ENCODE results near the gene ARHGAP15. TPM values are rescaled to one million over a fixed set of nuclear protein-coding genes. Genes with fewer than 3 reads are reported as not detected.

The ARHGAP15 gene
- total RNA-seq, 2 experiments from 2014 or later = 141 TPM

- DNase-seq (no peak), ATAC-seq (ENCODE audit: low read depth) (no peak)
- Mint-ChIP-seq H3K9me3 (no peaks in the 10 kb centered on the region), H3K4me3 (no peak overlapping the region), H3K27ac (no peak overlapping the region), H3K27me3 (no peaks in the 10 kb centered on the region), H3K4me1 (peaks cover 24% of the 10 kb centered on the region), H3K36me3 (peaks cover 12% of the 10 kb centered on the region)
- POLR2A ChIA-PET = interaction anchor here (3.1 kb wide), 1 partner anchor 135 kb away, joined by 8 read pairs; no protein-coding TSS in a partner anchor
Measured at GRCh38 chr2:143124445-143124844, 4.8 kb upstream of the ARHGAP15 start.

- no peak for DNase-seq
- Mint-ChIP-seq H3K27me3 (no peaks in the 10 kb centered on the region), H3K9me3 (no peaks in the 10 kb centered on the region), H3K27ac (peak overlapping the region; percentile 64), H3K36me3 (peaks cover 1% of the 10 kb centered on the region), H3K4me1 (peaks cover 21% of the 10 kb centered on the region), H3K4me3 (peak overlapping the region; percentile 56)
- POLR2A ChIA-PET = interaction anchor here (3.1 kb wide), 1 partner anchor 133 kb away, joined by 8 read pairs; no protein-coding TSS in a partner anchor
- no peak for ATAC-seq (ENCODE audit: low read depth)
Measured at GRCh38 chr2:143125717-143126116, 3.5 kb upstream of the ARHGAP15 start.

GRCh38 chr2:143132355-143132754 is 3.1 kb downstream of the ARHGAP15 start:
- Mint-ChIP-seq H3K27me3 (no peaks in the 10 kb centered on the region), H3K27ac (peak overlapping the region; percentile 38), H3K9me3 (peaks cover 2% of the 10 kb centered on the region), H3K36me3 (peaks cover 36% of the 10 kb centered on the region), H3K4me1 (peaks cover 54% of the 10 kb centered on the region), H3K4me3 (peak overlapping the region; percentile 77)
- ATAC-seq (ENCODE audit: low read depth) (no peak), DNase-seq (no peak)
- POLR2A ChIA-PET = interaction anchor here (1.1 to 2.2 kb wide), 2 partner anchors 8 to 127 kb away, joined by 3 to 8 read pairs; no protein-coding TSS in a partner anchor

GRCh38 chr2:143133783-143134182 is 4.6 kb downstream of the ARHGAP15 start:
- H3K27me3 Mint-ChIP-seq = no peaks in the 10 kb centered on the region
- ATAC-seq (ENCODE audit: low read depth) = no peak
- peaks cover 40% of the 10 kb centered on the region for H3K36me3 Mint-ChIP-seq
- H3K27ac Mint-ChIP-seq = no peak overlapping the region
- peaks cover 2% of the 10 kb centered on the region for H3K9me3 Mint-ChIP-seq
- no peak for DNase-seq
- no peak overlapping the region for H3K4me3 Mint-ChIP-seq
- POLR2A ChIA-PET = no interaction called here
- H3K4me1 Mint-ChIP-seq = peaks cover 56% of the 10 kb centered on the region

GRCh38 chr2:143138292-143138691 is 9.1 kb downstream of the ARHGAP15 start:
- H3K36me3 Mint-ChIP-seq = peaks cover 57% of the 10 kb centered on the region
- H3K4me1 Mint-ChIP-seq = peaks cover 77% of the 10 kb centered on the region
- no peak for ATAC-seq (ENCODE audit: low read depth)
- no peak for DNase-seq
- no peak overlapping the region for H3K27ac Mint-ChIP-seq
- H3K9me3 Mint-ChIP-seq = peaks cover 2% of the 10 kb centered on the region
- no peaks in the 10 kb centered on the region for H3K27me3 Mint-ChIP-seq
- POLR2A ChIA-PET = no interaction called here
- H3K4me3 Mint-ChIP-seq = peak overlapping the region; percentile 6

GRCh38 chr2:143139835-143140393 is 10.7 kb downstream of the ARHGAP15 start:
- H3K36me3 Mint-ChIP-seq = peaks cover 56% of the 10 kb centered on the region
- H3K9me3 Mint-ChIP-seq = no peaks in the 10 kb centered on the region
- DNase-seq = no peak
- H3K27ac Mint-ChIP-seq = peak overlapping the region; percentile 57
- H3K27me3 Mint-ChIP-seq = no peaks in the 10 kb centered on the region
- peaks cover 81% of the 10 kb centered on the region for H3K4me1 Mint-ChIP-seq
- ATAC-seq (ENCODE audit: low read depth) = no peak
- POLR2A ChIA-PET = interaction anchor here (1.7 kb wide), 1 partner anchor 9 kb away, joined by 3 read pairs; no protein-coding TSS in a partner anchor
- H3K4me3 Mint-ChIP-seq = peak overlapping the region; percentile 74

GRCh38 chr2:143140864-143141661 is 11.8 kb downstream of the ARHGAP15 start:
- Mint-ChIP-seq H3K4me3 (no peak overlapping the region), H3K36me3 (peaks cover 56% of the 10 kb centered on the region), H3K9me3 (no peaks in the 10 kb centered on the region), H3K27me3 (no peaks in the 10 kb centered on the region), H3K27ac (peak overlapping the region; percentile 18), H3K4me1 (peaks cover 79% of the 10 kb centered on the region)
- DNase-seq (no peak), ATAC-seq (ENCODE audit: low read depth) (no peak)
- POLR2A ChIA-PET = interaction anchor here (0.9 to 1.7 kb wide), 2 partner anchors 8 to 9 kb away, joined by 3 read pairs; no protein-coding TSS in a partner anchor

- peaks cover 51% of the 10 kb centered on the region for H3K36me3 Mint-ChIP-seq
- no peak overlapping the region for H3K4me3 Mint-ChIP-seq
- H3K27ac Mint-ChIP-seq = no peak overlapping the region
- peaks cover 79% of the 10 kb centered on the region for H3K4me1 Mint-ChIP-seq
- POLR2A ChIA-PET = no interaction called here
- no peaks in the 10 kb centered on the region for H3K27me3 Mint-ChIP-seq
- no peaks in the 10 kb centered on the region for H3K9me3 Mint-ChIP-seq
- no peak for DNase-seq
- no peak for ATAC-seq (ENCODE audit: low read depth)
Measured at GRCh38 chr2:143142598-143142997, 13.4 kb downstream of the ARHGAP15 start.

- H3K9me3 Mint-ChIP-seq = no peaks in the 10 kb centered on the region
- ATAC-seq (ENCODE audit: low read depth) (no peak), DNase-seq (no peak)
- no peak overlapping the region for H3K27ac Mint-ChIP-seq
- no peaks in the 10 kb centered on the region for H3K27me3 Mint-ChIP-seq
- H3K4me3 Mint-ChIP-seq = no peak overlapping the region
- peaks cover 48% of the 10 kb centered on the region for H3K36me3 Mint-ChIP-seq
- peaks cover 76% of the 10 kb centered on the region for H3K4me1 Mint-ChIP-seq
- POLR2A ChIA-PET = no interaction called here
Measured at GRCh38 chr2:143144813-143145455, 15.7 kb downstream of the ARHGAP15 start.

GRCh38 chr2:143146366-143146765 is 17.1 kb downstream of the ARHGAP15 start:
- Mint-ChIP-seq H3K27ac (no peak overlapping the region), H3K4me3 (no peak overlapping the region)
- ATAC-seq (ENCODE audit: low read depth) = no peak

GRCh38 chr2:143146815-143147530 is 17.8 kb downstream of the ARHGAP15 start:
- ATAC-seq (ENCODE audit: low read depth) (no peak), DNase-seq (no peak)
- Mint-ChIP-seq H3K27me3 (no peaks in the 10 kb centered on the region), H3K27ac (no peak overlapping the region), H3K4me1 (peaks cover 72% of the 10 kb centered on the region), H3K4me3 (no peak overlapping the region), H3K36me3 (peaks cover 46% of the 10 kb centered on the region), H3K9me3 (no peaks in the 10 kb centered on the region)
- POLR2A ChIA-PET = no interaction called here

More at GRCh38 chr2:143146366-143146765, 17.1 kb downstream of the ARHGAP15 start:
- Mint-ChIP-seq H3K36me3 (peaks cover 48% of the 10 kb centered on the region), H3K4me1 (peaks cover 72% of the 10 kb centered on the region), H3K27me3 (no peaks in the 10 kb centered on the region), H3K9me3 (no peaks in the 10 kb centered on the region)
- POLR2A ChIA-PET = no interaction called here
- no peak for DNase-seq

- peak; percentile 15 for ATAC-seq (ENCODE audit: low read depth)
- peaks cover 48% of the 10 kb centered on the region for H3K36me3 Mint-ChIP-seq
- H3K27me3 Mint-ChIP-seq = no peaks in the 10 kb centered on the region
- H3K9me3 Mint-ChIP-seq = no peaks in the 10 kb centered on the region
- POLR2A ChIA-PET = no interaction called here
- no peak for DNase-seq
- H3K27ac Mint-ChIP-seq = peak overlapping the region; percentile 11
- peak overlapping the region; percentile 5 for H3K4me3 Mint-ChIP-seq
- H3K4me1 Mint-ChIP-seq = peaks cover 76% of the 10 kb centered on the region
Measured at GRCh38 chr2:143148011-143148410, 18.8 kb downstream of the ARHGAP15 start.

GRCh38 chr2:143148757-143149156 is 19.5 kb downstream of the ARHGAP15 start:
- POLR2A ChIA-PET = interaction anchor here (0.5 kb wide), 1 partner anchor 8 kb away, joined by 3 read pairs; no protein-coding TSS in a partner anchor
- Mint-ChIP-seq H3K9me3 (no peaks in the 10 kb centered on the region), H3K36me3 (peaks cover 45% of the 10 kb centered on the region), H3K27ac (peak overlapping the region; percentile 55), H3K4me1 (peaks cover 70% of the 10 kb centered on the region), H3K27me3 (no peaks in the 10 kb centered on the region), H3K4me3 (peak overlapping the region; percentile 53)
- no peak for DNase-seq
- ATAC-seq (ENCODE audit: low read depth) = no peak
